Upper lobe of left lung (tissue), 6 donors: ENCODE results near the gene KRT7. TPM values are rescaled to one million over a fixed set of nuclear protein-coding genes. Genes with fewer than 3 reads are reported as not detected.
A peak's percentile ranks its signal among the peaks of the same experiment; 100 is the strongest.

Source experiments
- ATAC-seq, 2 donors: fragments of 200-7000 bp; cut with Tn5 transposase; one replicate each; pipeline ENCODE4 v1.9.1; 2022; ENCODE audit warnings: mild to moderate bottlenecking in 2 of 2, moderate library complexity in 2 of 2; ENCODE audit not compliant: low FRiP score in 2 of 2
- DNase-seq, 2 donors: peaks; one replicate each; pipeline ENCODE4 v3.0.0-alpha.2; 2019 to 2020
- H3K27ac ChIP-seq, 4 donors: fragments of 200-600 bp; sonication (generic); one replicate each; pipeline ENCODE4 v1.5.1; 2016 to 2019
- H3K27me3 ChIP-seq, 4 donors: fragments of 200-600 bp; sonication (generic); one replicate each; pipeline ENCODE4 v1.5.1; 2017 to 2019
- H3K36me3 ChIP-seq, 4 donors: fragments of 200-600 bp; sonication (generic); one replicate each; pipeline ENCODE4 v1.5.1; 2016 to 2019
- H3K4me1 ChIP-seq, 4 donors: fragments of 200-600 bp; sonication (generic); one replicate each; pipeline ENCODE4 v1.5.1; 2018 to 2019
- H3K4me3 ChIP-seq, 4 donors: fragments of 200-600 bp; sonication (generic); one replicate each; pipeline ENCODE4 v1.5.1; 2017 to 2019; ENCODE audit warnings: mild to moderate bottlenecking in 2 of 4, moderate library complexity in 1 of 4
- H3K9me3 ChIP-seq, 4 donors: fragments of 200-600 bp; sonication (generic); one replicate each; pipeline ENCODE4 v1.5.1; 2018 to 2019
- EP300 ChIP-seq, 4 donors: sonication (generic); formaldehyde crosslinking; IDR thresholded peaks; one replicate each; pipeline ENCODE4 v1.5.1; 2017; ENCODE audit warnings: antibody characterized with exemption in 4 of 4, control low read depth in 2 of 4
- POLR2A ChIP-seq, 4 donors: fragments of 450-650 bp; IDR thresholded peaks; one replicate each; pipeline ENCODE4 v1.5.1; 2016 to 2017; ENCODE audit warnings: antibody characterized with exemption in 4 of 4, mild to moderate bottlenecking in 2 of 4
- POLR2AphosphoS5 ChIP-seq, 2 donors: sonication (generic); formaldehyde crosslinking; IDR thresholded peaks; one replicate each; pipeline ENCODE4 v1.5.1; 2017; ENCODE audit warnings: antibody characterized with exemption in 2 of 2
- WGBS, 2 donors: methylation state at CpG; one replicate each; pipeline ENCODE4 v1.1.5; 2017 to 2018; 5-methylcytosine and 5-hydroxymethylcytosine counted together
- total RNA-seq, 6 donors: library from RNA; depleted of rRNA in 4 of 6; stranded (reverse); fragments of >200 nt in 4 of 6; gene quantifications; one replicate each; pipeline versions ENCODE4 v1.1.0 to v1.2.1, GENCODE V29; 2016 to 2021
- TF ChIP-seq, protein P1 (sequence below), 6 experiments: fragments of 450-650 bp in 4 of 6; fragments of 200-600 bp in 2 of 6; sonication (generic) in 2 of 6; IDR thresholded peaks; one replicate each; pipeline ENCODE4 v1.5.1; 2016 to 2019; ENCODE audit warnings: antibody characterized with exemption in 6 of 6
- donor health status: DM: no; HTN: no; CAD: no; lungs with moderate emphysema.
- donor health status: DM: no; HTN: yes; CAD: no; lungs with severe emphysema.

Gene KRT7
- total RNA-seq, 6 donors from 2014 or later: 247 to 1,279 (median 821) TPM

DNA sequence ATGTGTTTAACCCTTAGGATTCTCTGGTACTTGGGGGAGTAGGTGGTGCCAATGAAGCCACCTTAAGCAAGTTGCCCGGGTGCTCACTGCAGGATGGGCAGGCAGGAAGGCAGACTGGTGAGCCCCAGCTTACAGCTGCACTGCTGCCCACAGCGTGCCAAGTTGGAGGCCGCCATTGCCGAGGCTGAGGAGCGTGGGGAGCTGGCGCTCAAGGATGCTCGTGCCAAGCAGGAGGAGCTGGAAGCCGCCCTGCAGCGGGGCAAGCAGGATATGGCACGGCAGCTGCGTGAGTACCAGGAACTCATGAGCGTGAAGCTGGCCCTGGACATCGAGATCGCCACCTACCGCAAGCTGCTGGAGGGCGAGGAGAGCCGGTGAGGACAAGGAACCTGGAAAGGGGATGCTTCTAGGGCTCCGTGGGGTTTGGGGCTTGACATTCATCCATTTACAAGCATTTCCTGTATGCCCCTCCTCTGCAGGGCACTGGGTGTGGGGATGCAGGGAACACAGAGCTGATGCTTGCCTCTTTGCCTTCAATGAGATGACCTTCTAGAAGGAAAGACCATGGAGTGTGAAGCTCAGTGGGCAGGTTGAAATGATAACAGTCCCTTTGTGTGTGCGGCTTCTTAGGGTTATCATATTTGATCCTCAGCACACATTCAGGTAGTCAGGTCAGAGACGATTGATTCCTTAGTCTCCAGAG, 12.4 kb downstream of the KRT7 start:
- H3K4me1 ChIP-seq: peaks cover 14 to 52% (median 28%) of the 10 kb centered on the region in 4 donors

DNA sequence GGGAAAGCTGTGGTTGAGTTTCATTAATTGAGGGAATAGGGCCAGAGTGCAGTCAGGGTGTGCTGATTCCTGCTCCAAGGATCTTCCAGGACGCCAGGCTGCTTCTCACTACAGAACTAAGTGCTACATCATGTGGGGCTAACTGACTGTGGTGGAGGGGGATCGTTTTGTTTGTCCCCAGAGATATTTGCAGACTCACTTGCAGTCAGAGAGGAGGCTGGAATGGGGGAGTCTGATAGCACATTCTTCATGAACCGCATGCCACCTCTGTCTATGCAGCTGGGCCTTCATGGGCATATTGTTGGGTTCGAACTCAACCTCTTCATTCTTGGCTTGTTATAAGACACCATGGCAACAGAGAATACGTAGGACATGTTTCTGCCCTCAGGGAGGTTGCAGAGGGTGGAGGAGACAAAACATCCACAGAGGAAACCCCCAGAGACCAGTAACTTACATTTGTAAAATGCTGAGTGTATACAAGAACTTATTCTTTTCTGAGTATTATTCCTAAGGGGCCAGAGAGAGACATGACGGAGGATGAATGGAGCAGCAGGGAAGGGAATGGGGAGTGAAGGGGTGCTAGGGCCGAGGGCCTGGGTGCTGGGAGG, 13.0 kb downstream of the KRT7 start:
- Histone ChIP-seq H3K27ac (peak overlapping the region in 3 of 4 donors; percentile 35 to 71 (median 64)), H3K27me3 (peaks cover 0 to 5% (median 2%) of the 10 kb centered on the region in 4 donors), H3K4me3 (no peak overlapping the region), H3K36me3 (peaks cover 0 to 19% (median 3%) of the 10 kb centered on the region in 4 donors), H3K9me3 (no peaks in the 10 kb centered on the region), H3K4me1 (peaks cover 14 to 52% (median 29%) of the 10 kb centered on the region in 4 donors)
- ATAC-seq: no peak
- no peak for DNase-seq
- WGBS, 2 donors: 74 to 75% methylated on average over 7 of the region's 7 CpGs
- no peak for TF ChIP-seq POLR2AphosphoS5 (IDR thresholded peaks at IDR 0.05)
- no peak for TF ChIP-seq EP300 (IDR thresholded peaks at IDR 0.05)
- TF ChIP-seq POLR2A (IDR thresholded peaks at IDR 0.05): no peak
- TF ChIP-seq, protein P1, sequence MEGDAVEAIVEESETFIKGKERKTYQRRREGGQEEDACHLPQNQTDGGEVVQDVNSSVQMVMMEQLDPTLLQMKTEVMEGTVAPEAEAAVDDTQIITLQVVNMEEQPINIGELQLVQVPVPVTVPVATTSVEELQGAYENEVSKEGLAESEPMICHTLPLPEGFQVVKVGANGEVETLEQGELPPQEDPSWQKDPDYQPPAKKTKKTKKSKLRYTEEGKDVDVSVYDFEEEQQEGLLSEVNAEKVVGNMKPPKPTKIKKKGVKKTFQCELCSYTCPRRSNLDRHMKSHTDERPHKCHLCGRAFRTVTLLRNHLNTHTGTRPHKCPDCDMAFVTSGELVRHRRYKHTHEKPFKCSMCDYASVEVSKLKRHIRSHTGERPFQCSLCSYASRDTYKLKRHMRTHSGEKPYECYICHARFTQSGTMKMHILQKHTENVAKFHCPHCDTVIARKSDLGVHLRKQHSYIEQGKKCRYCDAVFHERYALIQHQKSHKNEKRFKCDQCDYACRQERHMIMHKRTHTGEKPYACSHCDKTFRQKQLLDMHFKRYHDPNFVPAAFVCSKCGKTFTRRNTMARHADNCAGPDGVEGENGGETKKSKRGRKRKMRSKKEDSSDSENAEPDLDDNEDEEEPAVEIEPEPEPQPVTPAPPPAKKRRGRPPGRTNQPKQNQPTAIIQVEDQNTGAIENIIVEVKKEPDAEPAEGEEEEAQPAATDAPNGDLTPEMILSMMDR (IDR thresholded peaks at IDR 0.05): no peak

More for the DNA sequence above, 12.4 kb downstream of the KRT7 start:
- Histone ChIP-seq H3K27me3 (peaks cover 0 to 4% (median 1%) of the 10 kb centered on the region in 4 donors), H3K36me3 (peaks cover 0 to 19% (median 3%) of the 10 kb centered on the region in 4 donors), H3K27ac (peak overlapping the region in 1 of 4 donors; percentile 64), H3K4me3 (no peak overlapping the region), H3K9me3 (no peaks in the 10 kb centered on the region)
- ATAC-seq (no peak), DNase-seq (peak in 1 of 2 donors; percentile 78)
- 86% methylated on average over 14 to 18 of the region's 20 CpGs for WGBS, 2 donors
- no peak for TF ChIP-seq POLR2A (IDR thresholded peaks at IDR 0.05)
- no peak for TF ChIP-seq EP300 (IDR thresholded peaks at IDR 0.05)
- peak in 1 of 2 donors; percentile 49 for TF ChIP-seq POLR2AphosphoS5 (IDR thresholded peaks at IDR 0.05)
- TF ChIP-seq, protein P1 (IDR thresholded peaks at IDR 0.05): no peak

DNA sequence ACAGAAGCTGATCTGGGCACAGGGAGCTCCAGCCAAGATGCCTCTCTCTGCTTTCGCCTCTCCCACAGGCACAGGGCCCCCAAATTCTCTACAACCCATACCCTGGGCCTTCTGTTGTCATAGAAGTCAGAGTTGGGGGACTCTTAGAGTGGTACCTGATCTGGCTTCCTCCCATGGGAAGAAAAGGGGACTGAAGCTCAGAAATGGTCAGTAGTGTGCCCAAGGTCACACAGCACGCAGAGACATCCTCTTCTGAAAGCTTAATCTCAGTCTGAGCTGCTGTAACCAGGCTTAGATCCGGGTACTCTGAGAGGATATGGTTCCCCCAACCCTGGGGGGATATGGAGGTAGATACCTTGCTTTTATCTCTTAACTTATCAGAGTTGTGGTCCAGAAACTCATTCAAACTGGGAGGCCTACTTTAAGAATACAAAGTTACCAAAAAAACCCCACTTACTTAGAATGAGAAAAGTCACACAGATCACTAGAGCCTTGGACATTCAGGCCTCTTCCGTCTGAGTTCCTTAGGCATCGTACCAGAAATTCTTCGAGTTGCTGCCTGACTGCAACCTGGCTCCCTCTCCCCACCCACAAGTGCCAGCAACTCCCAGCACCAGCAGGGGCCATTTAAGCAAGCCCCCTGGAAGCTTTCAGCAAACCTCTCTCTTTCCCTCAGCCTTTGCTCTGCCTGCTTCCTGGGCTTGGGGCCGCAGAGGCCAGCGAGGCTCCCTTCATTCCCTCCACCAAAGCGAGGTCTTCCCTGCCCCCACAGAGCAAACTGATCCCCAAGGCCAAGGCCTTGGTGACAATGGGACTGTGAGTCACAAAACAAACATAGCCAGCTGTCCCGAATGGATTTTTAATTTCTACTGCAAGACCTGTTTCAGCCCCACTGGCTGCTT, 13.9 kb downstream of the KRT7 start:
- peak in 1 of 4 donors; percentile 39 for TF ChIP-seq EP300 (IDR thresholded peaks at IDR 0.05)
- TF ChIP-seq, protein P1 (IDR thresholded peaks at IDR 0.05): no peak
- DNase-seq (peak in 1 of 2 donors; percentile 59), ATAC-seq (no peak)
- no peaks in the 10 kb centered on the region for H3K9me3 ChIP-seq
- H3K36me3 ChIP-seq: peaks cover 0 to 19% (median 3%) of the 10 kb centered on the region in 4 donors
- H3K4me3 ChIP-seq: no peak overlapping the region
- H3K27ac ChIP-seq: peak overlapping the region; percentile 7 to 71 (median 50)
- peaks cover 14 to 52% (median 29%) of the 10 kb centered on the region in 4 donors for H3K4me1 ChIP-seq
- peaks cover 0 to 5% (median 2%) of the 10 kb centered on the region in 4 donors for H3K27me3 ChIP-seq
- WGBS, 2 donors: 62 to 64% methylated on average over 10 of the region's 10 CpGs

DNA sequence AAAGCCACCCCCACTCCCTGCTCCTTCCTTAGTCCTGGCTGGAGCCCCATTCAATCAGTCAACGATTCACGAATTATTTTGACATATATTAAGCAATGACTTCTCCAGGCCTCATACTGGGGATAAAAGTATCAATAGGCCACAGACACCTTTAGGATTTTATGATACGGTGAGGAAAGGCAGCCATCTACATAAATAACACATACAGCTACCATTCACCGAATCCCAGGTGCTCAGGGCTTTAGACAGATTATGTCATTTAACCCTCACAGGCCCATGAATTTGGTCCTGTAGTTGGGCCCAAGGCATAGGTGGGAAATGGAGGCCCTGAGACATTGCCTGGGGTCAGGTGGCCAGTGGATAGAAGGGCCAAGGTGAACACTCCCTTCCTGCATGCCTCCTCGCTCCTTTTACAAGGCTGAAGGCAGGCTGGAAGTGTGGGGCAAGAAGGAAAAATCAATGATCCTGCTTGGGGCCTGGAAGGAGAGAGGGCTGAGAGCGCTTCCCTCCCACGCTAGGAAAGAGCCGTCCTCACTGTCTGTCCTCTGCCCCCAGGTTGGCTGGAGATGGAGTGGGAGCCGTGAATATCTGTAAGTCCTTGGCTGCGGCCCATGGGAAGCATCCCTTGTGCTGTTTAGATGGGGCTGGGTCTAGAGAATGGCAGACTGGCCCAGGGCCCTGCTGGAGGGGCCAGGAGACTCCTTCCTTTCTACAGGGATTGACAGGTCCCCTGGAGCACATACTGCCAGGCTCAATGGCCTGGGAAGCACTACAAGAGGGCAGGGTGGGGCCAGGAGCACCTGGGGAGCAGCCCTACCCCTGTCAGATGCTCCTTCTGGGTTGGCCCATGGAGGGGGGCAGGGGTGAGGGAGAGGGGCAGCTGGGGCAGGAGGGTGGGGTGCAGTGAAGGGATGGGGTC, 14.8 kb downstream of the KRT7 start:
- ATAC-seq: no peak
- Histone ChIP-seq H3K4me1 (peaks cover 14 to 47% (median 26%) of the 10 kb centered on the region in 4 donors), H3K9me3 (no peaks in the 10 kb centered on the region), H3K36me3 (peaks cover 0 to 19% (median 3%) of the 10 kb centered on the region in 4 donors), H3K27me3 (peaks cover 0 to 5% (median 2%) of the 10 kb centered on the region in 4 donors), H3K4me3 (no peak overlapping the region), H3K27ac (peak overlapping the region; percentile 17 to 71 (median 58))
- TF ChIP-seq EP300 (IDR thresholded peaks at IDR 0.05) (no peak), POLR2A (IDR thresholded peaks at IDR 0.05) (no peak), POLR2AphosphoS5 (IDR thresholded peaks at IDR 0.05) (no peak)
- no peak for DNase-seq
- 85 to 90% methylated on average over 10 of the region's 10 CpGs for WGBS, 2 donors
